Measurements from ENCODE around the gene ADAM17.
"Not testable (repeated sequence)": the region's sequence is repeated elsewhere in the genome, so short reads cannot be mapped to it uniquely, and the experiment has no call there.

ADAM17 gene

GRCh38 chr2:9558948-9559381, 3.3 kb upstream of the ADAM17 start:
- Histone ChIP-seq H3K4me3 (ENCODE audit: low read length) (no peak overlapping the region), H3K4me1 (ENCODE audit: control insufficient read depth, low read depth, low read length) (peaks cover 10% of the 10 kb centered on the region), H3K27ac (ENCODE audit: low read length) (no peak overlapping the region), H3K36me3 (ENCODE audit: control insufficient read depth, low read depth, low read length) (no peaks in the 10 kb centered on the region), H3K27me3 (ENCODE audit: control insufficient read depth, insufficient read depth, low read length) (no peaks in the 10 kb centered on the region), H3K9ac (ENCODE audit: low read length) (no peak overlapping the region), H3K9me3 (ENCODE audit: control insufficient read depth, low read depth, low read length) (no peaks in the 10 kb centered on the region)

GRCh38 chr2:9556121-9556743, 602 bp upstream of the ADAM17 start:
- Histone ChIP-seq H3K4me1 (ENCODE audit: control insufficient read depth, low read depth, low read length) (peaks cover 16% of the 10 kb centered on the region), H3K27ac (ENCODE audit: low read length) (peak overlapping the region; percentile 87), H3K9me3 (ENCODE audit: control insufficient read depth, low read depth, low read length) (no peaks in the 10 kb centered on the region), H3K27me3 (ENCODE audit: control insufficient read depth, insufficient read depth, low read length) (no peaks in the 10 kb centered on the region), H3K9ac (ENCODE audit: low read length) (peak overlapping the region; percentile 78), H3K36me3 (ENCODE audit: control insufficient read depth, low read depth, low read length) (no peaks in the 10 kb centered on the region), H3K4me3 (ENCODE audit: low read length) (peak overlapping the region; percentile 92)

GRCh38 chr2:9554921-9555296, 721 bp downstream of the ADAM17 start:
- Histone ChIP-seq H3K9me3 (ENCODE audit: control insufficient read depth, low read depth, low read length) (no peaks in the 10 kb centered on the region), H3K27me3 (ENCODE audit: control insufficient read depth, insufficient read depth, low read length) (no peaks in the 10 kb centered on the region), H3K4me3 (ENCODE audit: low read length) (peak overlapping the region; percentile 92), H3K27ac (ENCODE audit: low read length) (peak overlapping the region; percentile 63), H3K9ac (ENCODE audit: low read length) (peak overlapping the region; percentile 78), H3K36me3 (ENCODE audit: control insufficient read depth, low read depth, low read length) (no peaks in the 10 kb centered on the region), H3K4me1 (ENCODE audit: control insufficient read depth, low read depth, low read length) (peaks cover 16% of the 10 kb centered on the region)

GRCh38 chr2:9552219-9553178, 3.1 kb downstream of the ADAM17 start:
- no peaks in the 10 kb centered on the region for H3K36me3 ChIP-seq (ENCODE audit: control insufficient read depth, low read depth, low read length)
- H3K9ac ChIP-seq (ENCODE audit: low read length): no peak overlapping the region
- no peak overlapping the region for H3K27ac ChIP-seq (ENCODE audit: low read length)
- H3K4me1 ChIP-seq (ENCODE audit: control insufficient read depth, low read depth, low read length): peaks cover 18% of the 10 kb centered on the region
- H3K9me3 ChIP-seq (ENCODE audit: control insufficient read depth, low read depth, low read length): no peaks in the 10 kb centered on the region
- H3K4me3 ChIP-seq (ENCODE audit: low read length): no peak overlapping the region
- H3K27me3 ChIP-seq (ENCODE audit: control insufficient read depth, insufficient read depth, low read length): no peaks in the 10 kb centered on the region

GRCh38 chr2:9550859-9551391, 4.7 kb downstream of the ADAM17 start:
- not testable (repeated sequence) for H3K36me3 ChIP-seq (ENCODE audit: control insufficient read depth, low read depth, low read length); H3K27me3 ChIP-seq (ENCODE audit: control insufficient read depth, insufficient read depth, low read length); H3K4me3 ChIP-seq (ENCODE audit: low read length); H3K9me3 ChIP-seq (ENCODE audit: control insufficient read depth, low read depth, low read length); H3K9ac ChIP-seq (ENCODE audit: low read length); H3K27ac ChIP-seq (ENCODE audit: low read length)
- peaks cover 16% of the 10 kb centered on the region for H3K4me1 ChIP-seq (ENCODE audit: control insufficient read depth, low read depth, low read length)

- Histone ChIP-seq H3K27ac (ENCODE audit: low read length) (no peak overlapping the region), H3K4me3 (ENCODE audit: low read length) (no peak overlapping the region), H3K4me1 (ENCODE audit: control insufficient read depth, low read depth, low read length) (peaks cover 15% of the 10 kb centered on the region), H3K9ac (ENCODE audit: low read length) (no peak overlapping the region), H3K9me3 (ENCODE audit: control insufficient read depth, low read depth, low read length) (no peaks in the 10 kb centered on the region), H3K27me3 (ENCODE audit: control insufficient read depth, insufficient read depth, low read length) (no peaks in the 10 kb centered on the region), H3K36me3 (ENCODE audit: control insufficient read depth, low read depth, low read length) (no peaks in the 10 kb centered on the region)
These were observed 6.2 kb downstream of the ADAM17 start for GRCh38 chr2:9549420-9549819.

GRCh38 chr2:9548506-9548905, 7.1 kb downstream of the ADAM17 start:
- Histone ChIP-seq H3K27ac (ENCODE audit: low read length) (no peak overlapping the region), H3K9ac (ENCODE audit: low read length) (no peak overlapping the region), H3K4me1 (ENCODE audit: control insufficient read depth, low read depth, low read length) (peaks cover 13% of the 10 kb centered on the region), H3K4me3 (ENCODE audit: low read length) (no peak overlapping the region), H3K27me3 (ENCODE audit: control insufficient read depth, insufficient read depth, low read length) (no peaks in the 10 kb centered on the region), H3K9me3 (ENCODE audit: control insufficient read depth, low read depth, low read length) (no peaks in the 10 kb centered on the region), H3K36me3 (ENCODE audit: control insufficient read depth, low read depth, low read length) (no peaks in the 10 kb centered on the region)

GRCh38 chr2:9547262-9547991, 8.2 kb downstream of the ADAM17 start:
- no peaks in the 10 kb centered on the region for H3K9me3 ChIP-seq (ENCODE audit: control insufficient read depth, low read depth, low read length)
- no peak overlapping the region for H3K9ac ChIP-seq (ENCODE audit: low read length)
- H3K36me3 ChIP-seq (ENCODE audit: control insufficient read depth, low read depth, low read length): no peaks in the 10 kb centered on the region
- peaks cover 10% of the 10 kb centered on the region for H3K4me1 ChIP-seq (ENCODE audit: control insufficient read depth, low read depth, low read length)
- no peak overlapping the region for H3K4me3 ChIP-seq (ENCODE audit: low read length)
- H3K27ac ChIP-seq (ENCODE audit: low read length): no peak overlapping the region
- no peaks in the 10 kb centered on the region for H3K27me3 ChIP-seq (ENCODE audit: control insufficient read depth, insufficient read depth, low read length)

- Histone ChIP-seq H3K27ac (ENCODE audit: low read length) (no peak overlapping the region), H3K36me3 (ENCODE audit: control insufficient read depth, low read depth, low read length) (no peaks in the 10 kb centered on the region), H3K4me3 (ENCODE audit: low read length) (no peak overlapping the region), H3K9ac (ENCODE audit: low read length) (no peak overlapping the region), H3K4me1 (ENCODE audit: control insufficient read depth, low read depth, low read length) (peaks cover 6% of the 10 kb centered on the region), H3K9me3 (ENCODE audit: control insufficient read depth, low read depth, low read length) (no peaks in the 10 kb centered on the region), H3K27me3 (ENCODE audit: control insufficient read depth, insufficient read depth, low read length) (no peaks in the 10 kb centered on the region)
These were observed 10.1 kb downstream of the ADAM17 start for GRCh38 chr2:9545502-9545901.

- H3K36me3 ChIP-seq (ENCODE audit: control insufficient read depth, low read depth, low read length): no peaks in the 10 kb centered on the region
- H3K27me3 ChIP-seq (ENCODE audit: control insufficient read depth, insufficient read depth, low read length): no peaks in the 10 kb centered on the region
- no peak overlapping the region for H3K4me3 ChIP-seq (ENCODE audit: low read length)
- H3K27ac ChIP-seq (ENCODE audit: low read length): no peak overlapping the region
- H3K4me1 ChIP-seq (ENCODE audit: control insufficient read depth, low read depth, low read length): peaks cover 6% of the 10 kb centered on the region
- no peak overlapping the region for H3K9ac ChIP-seq (ENCODE audit: low read length)
- H3K9me3 ChIP-seq (ENCODE audit: control insufficient read depth, low read depth, low read length): no peaks in the 10 kb centered on the region
These were observed 12.1 kb downstream of the ADAM17 start for GRCh38 chr2:9543557-9543956.

GRCh38 chr2:9539531-9539930, 16.1 kb downstream of the ADAM17 start:
- H3K36me3 ChIP-seq (ENCODE audit: control insufficient read depth, low read depth, low read length): peaks cover 4% of the 10 kb centered on the region
- no peak overlapping the region for H3K9ac ChIP-seq (ENCODE audit: low read length)
- no peaks in the 10 kb centered on the region for H3K9me3 ChIP-seq (ENCODE audit: control insufficient read depth, low read depth, low read length)
- no peaks in the 10 kb centered on the region for H3K4me1 ChIP-seq (ENCODE audit: control insufficient read depth, low read depth, low read length)
- no peak overlapping the region for H3K27ac ChIP-seq (ENCODE audit: low read length)
- no peaks in the 10 kb centered on the region for H3K27me3 ChIP-seq (ENCODE audit: control insufficient read depth, insufficient read depth, low read length)
- H3K4me3 ChIP-seq (ENCODE audit: low read length): no peak overlapping the region

All from iPS-18a (cell line).